HepG2 (cell line): Measurements from ENCODE around the gene TARM1. TPM values are rescaled to one million over a fixed set of nuclear protein-coding genes. Genes with fewer than 3 reads are reported as not detected.

Experiments
- CCDC6 ChIP-seq: sonication (generic); formaldehyde crosslinking; IDR thresholded peaks from 2 replicates; pipeline ENCODE4 v1.8.1; 2022; ENCODE audit warnings: mild to moderate bottlenecking, missing genetic modification reagents, moderate library complexity
- CREBL2 ChIP-seq: sonication (generic); formaldehyde crosslinking; IDR thresholded peaks from 2 replicates; pipeline ENCODE4 v1.8.1; 2023; ENCODE audit warnings: missing genetic modification reagents, mild to moderate bottlenecking, borderline replicate concordance
- FOXA3 ChIP-seq: IDR thresholded peaks from 2 replicates; pipeline ENCODE4 v1.6.1; 2016; ENCODE audit warnings: missing genetic modification reagents, missing compliant biosample characterization
- HOXA3 ChIP-seq: sonication (generic); formaldehyde crosslinking; IDR thresholded peaks from 2 replicates; pipeline ENCODE4 v1.5.0; 2020; ENCODE audit warnings: missing genetic modification reagents
- HOXA7 ChIP-seq: sonication (generic); formaldehyde crosslinking; IDR thresholded peaks from 2 replicates; pipeline ENCODE4 v1.8.1; 2022; ENCODE audit warnings: mild to moderate bottlenecking, missing genetic modification reagents, moderate library complexity
- IKZF1 ChIP-seq: fragments of 450-650 bp; IDR thresholded peaks from 2 replicates; pipeline ENCODE4 v1.7.1; 2016
- IKZF5 ChIP-seq: IDR thresholded peaks from 2 replicates; pipeline ENCODE4 v1.6.1; 2018; ENCODE audit warnings: missing genetic modification reagents, mild to moderate bottlenecking, missing compliant biosample characterization
- KMT2B ChIP-seq: IDR thresholded peaks from 2 replicates; pipeline ENCODE4 v1.6.1; 2016; ENCODE audit warnings: missing genetic modification reagents, missing compliant biosample characterization
- MXD1 ChIP-seq: sonication (generic); formaldehyde crosslinking; IDR thresholded peaks from 2 replicates; pipeline ENCODE4 v1.4.0; 2020; ENCODE audit warnings: mild to moderate bottlenecking, missing genetic modification reagents
- POLR2A ChIP-seq, 2 experiments: IDR thresholded peaks; 2 replicates each; pipeline ENCODE4 v1.6.1; 2011; ENCODE audit warnings: low read depth in 2 of 2, low read length in 2 of 2, mild to moderate bottlenecking in 1 of 2, moderate library complexity in 1 of 2; ENCODE audit not compliant: insufficient read depth in 1 of 2
- RFXANK ChIP-seq: IDR thresholded peaks from 2 replicates; pipeline ENCODE4 v1.6.1; 2016
- ZNF318 ChIP-seq: sonication (generic); formaldehyde crosslinking; IDR thresholded peaks from 2 replicates; pipeline ENCODE4 v1.4.0; 2020; ENCODE audit warnings: mild to moderate bottlenecking, missing genetic modification reagents
- ZNF687 ChIP-seq: sonication (generic); formaldehyde crosslinking; IDR thresholded peaks from 2 replicates; pipeline ENCODE4 v1.5.1; 2020; ENCODE audit warnings: mild to moderate bottlenecking, missing genetic modification reagents, moderate library complexity
- ZNF790 ChIP-seq: sonication (generic); formaldehyde crosslinking; IDR thresholded peaks from 2 replicates; pipeline ENCODE4 v1.8.0; 2022; ENCODE audit warnings: missing genetic modification reagents, mild to moderate bottlenecking, borderline replicate concordance
- ZNF816 ChIP-seq: sonication (generic); formaldehyde crosslinking; IDR thresholded peaks from 2 replicates; pipeline ENCODE4 v1.8.0; 2022; ENCODE audit warnings: missing genetic modification reagents, mild to moderate bottlenecking, borderline replicate concordance
- polyA plus RNA-seq, 8 experiments: library from polyadenylated mRNA; depleted of rRNA in 3 of 8; stranded (reverse) in 7 of 8; unstranded in 1 of 8; fragments of >200 nt; fragmentation: Illumina TruSeq in 4 of 8; extraction: Trizol in 4 of 8; gene quantifications; 2 replicates each; pipeline versions ENCODE4 v1.2.1 to v1.2.3, GENCODE V29; 2011 to 2016; ENCODE audit warnings: low read depth in 4 of 8, missing spikeins in 1 of 8, mixed read lengths in 1 of 8; ENCODE audit not compliant: insufficient read depth in 1 of 8
- total RNA-seq, 5 experiments: library from RNA; depleted of rRNA; stranded (reverse); fragments of >200 nt; fragmentation: Illumina TruSeq; extraction: Trizol; gene quantifications; 2 replicates each; pipeline ENCODE4 v1.2.3, GENCODE V29; 2016; ENCODE audit warnings: low read depth in 1 of 5

TARM1 gene
- total and polyA plus RNA-seq, 2 of the 13 experiments (the other 11 are each of a cell fraction or from before 2014, with no cell fraction given) = not detected

GRCh38 chr19:54115109-54116063 lies 34.2 kb upstream of the TARM1 start, which contains the start of the genes PRPF31 and TFPT (continued):
- TF ChIP-seq IKZF5 (peak; percentile 54; the same call in 1 of the 2 replicates), CCDC6 (CRISPR knock-in tag) (no peak), HOXA3 (CRISPR knock-in tag) (peak; percentile 97), ZNF687 (CRISPR knock-in tag) (peak; percentile 81), POLR2A (IDR thresholded peaks at IDR 0.05; ENCODE audit: insufficient read depth in 1 of 2, low read depth in 2 of 2, low read length in 2 of 2) (peak; percentile 75 to 87), FOXA3 (CRISPR knock-in tag) (no peak), HOXA7 (CRISPR knock-in tag) (0 out of 2 replicates have a peak, but pooled peaks have one; percentile 22), KMT2B (CRISPR knock-in tag) (peak; percentile 91), ZNF318 (CRISPR knock-in tag) (peak; percentile 32; the same call in 1 of the 2 replicates), IKZF1 (no peak), RFXANK (CRISPR knock-in tag) (no peak), CREBL2 (CRISPR knock-in tag) (no peak), MXD1 (CRISPR knock-in tag) (no peak), ZNF790 (CRISPR knock-in tag) (no peak), ZNF816 (peak; percentile 81)
